Stimulated activated CD4-positive, alpha-beta T cell treated with anti-CD3 and anti-CD28 coated beads, Interleukin-2, amount 100 ng/mL, for 24 hours (primary cell): ENCODE results near the gene C18orf32.
"Not testable (repeated sequence)": the region's sequence is repeated elsewhere in the genome, so short reads cannot be mapped to it uniquely, and the experiment has no call there.

Experiments used
- DNase-seq, 2 donors: peaks; one replicate each; pipeline ENCODE4 v3.0.0-alpha.2; 2020

Gene C18orf32

GRCh38 chr18:49467019-49467563 is 19.9 kb downstream of the C18orf32 start:
- DNase-seq = no peak

- DNase-seq = no peak
These were observed 22.1 kb downstream of the C18orf32 start for GRCh38 chr18:49464718-49465598.

- no peak for DNase-seq
These were observed 25.4 kb downstream of the C18orf32 start for GRCh38 chr18:49461602-49461977.

- DNase-seq = no peak
These were observed 25.9 kb downstream of the C18orf32 start for GRCh38 chr18:49460976-49461601.

GRCh38 chr18:49459404-49460171 is 27.4 kb downstream of the C18orf32 start:
- peak; percentile 42 to 48 for DNase-seq

DNA sequence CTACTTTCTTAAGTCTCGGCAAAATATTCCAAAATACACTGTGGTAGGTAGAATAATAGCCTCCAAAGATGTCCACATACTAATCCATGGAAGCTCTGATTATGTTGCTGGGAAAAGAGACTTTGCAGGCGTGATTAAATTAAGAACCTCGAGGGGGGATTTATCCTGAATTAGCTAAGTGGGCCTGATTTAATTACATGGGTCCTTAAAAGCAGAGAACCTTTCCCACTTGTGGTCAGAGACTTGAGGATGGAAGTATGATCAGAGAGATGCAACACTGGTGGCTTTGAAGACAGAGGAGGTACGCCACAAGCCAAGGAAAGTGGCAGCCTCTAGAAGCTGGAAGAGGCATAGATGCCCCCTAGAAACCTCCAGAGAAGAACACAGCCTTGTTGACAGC is 29.4 kb downstream of the C18orf32 start:
- no peak for DNase-seq

- DNase-seq = no peak
These were observed 30.2 kb downstream of the C18orf32 start for GRCh38 chr18:49456794-49457193.

- DNase-seq = not testable (repeated sequence)
These were observed 34.5 kb downstream of the C18orf32 start for GRCh38 chr18:49452534-49452933.

DNA sequence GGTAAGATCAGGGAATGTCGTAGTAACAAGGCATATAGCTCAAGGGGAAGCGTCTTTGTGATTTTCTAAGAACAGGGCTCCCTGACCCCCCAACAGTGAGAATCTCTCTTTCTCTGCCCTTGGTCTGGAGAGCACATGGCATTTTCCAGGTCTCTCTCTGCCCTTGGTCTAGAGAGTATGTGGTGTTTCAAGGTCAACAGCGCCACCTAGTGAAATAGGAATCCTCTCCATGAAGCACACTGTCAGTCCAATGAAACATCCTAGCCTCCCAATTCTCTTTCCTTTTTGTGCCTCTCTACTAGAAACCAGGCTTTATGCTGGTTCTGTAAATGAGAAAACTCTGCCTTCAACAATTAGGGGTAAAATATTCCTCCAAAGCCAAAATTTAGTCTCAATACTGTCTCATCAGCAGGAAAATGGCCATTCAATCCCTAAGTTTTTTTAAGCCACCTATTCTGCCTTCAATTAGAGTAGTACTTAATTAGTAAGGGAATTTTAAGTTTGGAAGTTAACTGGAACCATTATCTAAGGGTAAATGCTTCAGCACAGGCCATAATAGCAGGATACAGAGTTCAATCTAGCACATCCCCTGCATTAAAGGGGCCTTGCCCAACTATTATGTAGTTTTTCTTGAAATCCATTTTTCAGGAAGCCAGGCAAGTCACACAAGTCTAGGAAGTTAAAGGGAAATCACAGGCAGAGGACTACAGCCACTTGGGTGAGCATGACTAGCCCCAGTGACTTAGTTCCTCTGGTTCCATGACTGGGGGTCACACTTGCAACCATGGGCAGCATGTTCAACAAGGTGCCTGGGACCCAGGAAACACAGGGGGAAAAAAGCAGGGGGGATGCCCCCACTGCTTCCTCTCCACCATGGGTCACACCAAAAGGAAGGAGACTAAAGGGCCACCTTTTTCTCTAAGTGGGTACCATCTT is 39.0 kb downstream of the C18orf32 start:
- peak; percentile 27 to 48 for DNase-seq

DNA sequence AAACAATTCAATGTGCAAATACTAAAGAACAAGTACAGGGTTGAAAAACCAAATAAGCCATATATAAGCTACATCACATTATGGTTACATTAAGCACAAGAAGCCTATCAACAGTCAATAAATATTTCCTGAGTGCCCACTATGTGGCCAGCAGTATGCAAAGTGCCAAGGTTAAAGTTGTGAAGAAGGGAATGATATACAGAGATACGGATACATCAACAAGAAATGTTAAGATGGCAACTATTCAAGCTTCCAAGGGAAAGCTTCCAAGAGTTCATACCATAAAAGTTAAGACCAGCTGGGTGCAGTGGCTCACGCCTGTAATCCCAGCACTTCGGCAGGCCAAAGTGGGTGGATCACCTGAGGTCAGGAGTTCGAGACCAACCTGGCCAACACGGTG is 40.6 kb downstream of the C18orf32 start:
- no peak for DNase-seq

DNA sequence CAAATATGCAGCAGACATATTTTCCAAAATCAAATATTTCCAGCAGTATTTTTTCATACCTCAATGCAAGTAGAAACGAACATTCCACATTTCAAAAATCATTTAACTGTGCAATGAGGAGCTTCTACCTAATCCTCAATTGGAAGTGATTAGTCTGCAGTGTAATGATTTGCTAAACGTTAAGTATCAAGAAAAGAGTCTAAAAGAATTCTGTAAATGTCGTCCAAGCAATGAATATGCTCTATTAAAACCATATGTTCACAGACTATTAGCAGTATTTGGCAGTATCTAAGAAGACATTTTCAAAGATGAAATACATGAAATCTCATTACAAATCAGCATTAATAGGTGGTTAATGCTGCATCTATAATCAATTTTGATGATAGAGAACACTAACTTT is 42.5 kb downstream of the C18orf32 start:
- no peak for DNase-seq

DNA sequence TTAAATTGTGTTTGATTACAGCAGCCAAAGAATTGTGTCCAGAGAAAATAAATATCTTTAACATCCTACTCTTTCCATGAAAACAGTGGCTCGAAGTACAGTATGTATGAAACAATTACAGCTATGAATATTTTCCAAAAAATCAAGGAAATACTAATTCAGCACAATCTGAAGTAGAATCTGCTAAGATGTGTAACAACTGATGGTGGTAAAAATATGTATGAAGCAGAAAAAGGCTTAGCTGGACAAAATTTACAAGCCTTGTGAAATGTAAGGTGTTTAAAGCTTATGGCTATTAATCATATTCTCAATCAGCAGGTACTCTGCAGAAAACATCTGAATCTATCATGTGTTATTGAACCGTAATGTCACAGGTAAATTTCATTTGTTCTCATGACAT is 43.2 kb downstream of the C18orf32 start:
- DNase-seq = no peak

DNA sequence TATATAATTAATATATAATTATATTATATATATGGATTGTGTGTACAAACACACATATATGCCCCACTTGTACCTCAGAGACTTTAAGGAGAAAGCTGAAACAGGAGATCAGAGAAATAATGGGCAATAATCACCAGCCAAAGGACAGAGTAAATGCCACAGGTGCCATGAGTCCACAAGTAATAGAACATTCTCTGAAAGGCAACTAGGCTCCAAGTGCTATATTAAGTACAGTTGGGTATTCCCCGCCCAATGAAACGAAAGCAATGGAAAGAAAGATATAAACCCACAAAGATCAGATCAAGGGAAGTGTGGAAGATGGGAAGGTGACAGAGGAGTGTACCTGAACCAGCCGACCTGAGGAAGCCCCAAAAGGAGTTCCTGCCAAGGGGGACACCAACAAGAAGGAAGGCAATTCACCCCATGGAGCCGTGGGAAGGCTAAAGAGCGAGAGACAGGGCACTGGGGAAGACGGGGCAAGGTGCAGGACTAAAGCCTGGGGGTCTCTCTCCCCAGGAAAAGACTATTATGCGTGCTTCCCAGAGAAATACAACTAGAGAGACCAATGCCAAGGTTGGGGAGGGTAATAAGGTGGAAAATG is 45.6 kb downstream of the C18orf32 start:
- DNase-seq = no peak

GRCh38 chr18:49435170-49435569 is 51.9 kb downstream of the C18orf32 start:
- DNase-seq = no peak

DNA sequence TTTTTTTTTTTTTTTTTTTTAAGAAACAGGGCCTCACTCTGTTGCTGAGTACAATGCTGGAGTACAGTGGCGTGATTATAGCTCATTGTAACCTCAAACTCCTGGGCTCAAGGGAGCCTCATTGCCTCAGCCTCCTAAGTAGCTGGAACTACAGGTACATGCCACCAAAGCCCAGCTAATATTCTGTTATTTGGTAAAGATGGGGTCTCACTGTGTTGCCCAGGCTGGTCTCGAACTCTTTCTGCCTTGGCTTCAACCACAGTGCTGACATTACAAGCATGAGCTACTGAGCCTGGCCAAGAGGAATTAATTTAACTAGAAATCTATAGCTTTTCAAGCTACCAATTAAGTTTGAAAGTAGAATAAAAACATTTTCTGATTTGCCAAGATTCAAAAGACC is 54.4 kb downstream of the C18orf32 start:
- no peak for DNase-seq

- no peak for DNase-seq
These were observed 55.7 kb downstream of the C18orf32 start for GRCh38 chr18:49431165-49431962.
